Measurements from ENCODE around the gene CHCT1. TPM values are rescaled to one million over a fixed set of nuclear protein-coding genes. Genes with fewer than 3 reads are reported as not detected.
"Not testable (repeated sequence)": the region's sequence is repeated elsewhere in the genome, so short reads cannot be mapped to it uniquely, and the experiment has no call there.

Gene CHCT1
- polyA plus RNA-seq (ENCODE audit: insufficient read length): 0.15 TPM
- long read RNA-seq, donor 1: 0 reads
- long read RNA-seq, donor 2, partial matches to known transcripts: 10 of 10 reads
- long read RNA-seq, donor 2, other reads (novel, unspliced or antisense): 0 of 10 reads
- long read RNA-seq, donor 3: 0 reads
- long read RNA-seq, donor 4: 0 reads
- long read RNA-seq, donor 5: 0 reads
- long read RNA-seq, donor 6: 0 reads
- long read RNA-seq, donor 7, partial matches to known transcripts: 12 of 12 reads
- long read RNA-seq, donor 7, other reads (novel, unspliced or antisense): 0 of 12 reads
- long read RNA-seq, donor 8: 0 reads

- no peak for DNase-seq
Observed at GRCh38 chr17:60422162-60422665, at the start of gene CHCT1. Gene CHCT1, plus strand, starts transcription at chr17:60422489. Its CDS starts 104 bp downstream, at chr17:60422593.

DNA sequence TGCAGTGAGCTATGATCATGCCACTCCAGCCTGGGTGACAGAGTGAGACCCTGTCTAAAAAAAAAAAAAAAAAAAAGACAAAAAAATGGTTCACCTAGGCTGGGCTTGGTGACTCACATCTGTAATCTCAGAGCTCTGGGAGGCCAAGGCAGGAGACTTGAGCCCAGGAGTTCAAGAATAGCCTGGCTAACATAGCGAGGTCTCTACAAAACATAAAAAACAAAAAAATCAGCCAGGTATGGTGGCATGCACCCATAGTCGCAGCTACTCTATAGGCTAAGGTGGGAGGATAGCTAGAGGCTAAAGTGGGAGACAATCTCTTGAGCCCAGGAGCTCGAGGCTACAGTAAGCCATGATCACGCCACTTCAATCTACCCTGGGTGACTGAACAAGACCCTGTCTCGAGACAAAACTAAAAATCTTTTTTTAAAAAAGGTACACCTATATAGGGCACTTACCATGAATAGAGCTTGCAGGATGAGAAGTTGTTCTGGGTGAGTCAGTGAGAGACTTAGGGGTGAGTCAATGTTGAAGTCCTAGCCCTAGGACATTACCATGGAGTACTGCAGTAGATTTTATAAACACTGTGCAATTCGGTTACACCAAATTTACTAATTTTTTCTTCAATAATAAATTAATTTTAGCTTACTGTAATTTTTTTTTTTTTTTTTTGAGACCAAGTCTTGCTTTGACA lies 49.4 kb upstream of the CHCT1 start:
- DNase-seq: no peak

GRCh38 chr17:60378187-60378586 lies 44.1 kb upstream of the CHCT1 start:
- DNase-seq: not testable (repeated sequence)

DNA sequence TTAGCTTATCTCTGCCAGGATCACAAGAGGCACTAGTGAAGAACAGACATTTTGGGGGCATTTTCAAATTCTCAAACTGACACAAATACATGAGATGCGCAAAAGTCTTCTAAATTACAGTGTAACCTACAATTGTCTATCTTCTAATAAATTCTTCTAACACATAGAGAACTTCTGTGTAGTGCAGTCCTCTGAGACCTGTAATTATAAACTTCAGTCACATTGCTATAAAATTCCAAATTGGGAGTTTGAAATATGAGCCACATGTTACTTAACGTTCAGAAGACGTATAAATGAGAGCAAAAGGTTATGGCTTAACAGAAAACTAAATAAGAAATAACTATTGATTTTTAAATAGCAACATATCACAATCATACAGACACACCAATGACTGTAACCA lies 42.8 kb upstream of the CHCT1 start:
- not testable (repeated sequence) for DNase-seq

DNA sequence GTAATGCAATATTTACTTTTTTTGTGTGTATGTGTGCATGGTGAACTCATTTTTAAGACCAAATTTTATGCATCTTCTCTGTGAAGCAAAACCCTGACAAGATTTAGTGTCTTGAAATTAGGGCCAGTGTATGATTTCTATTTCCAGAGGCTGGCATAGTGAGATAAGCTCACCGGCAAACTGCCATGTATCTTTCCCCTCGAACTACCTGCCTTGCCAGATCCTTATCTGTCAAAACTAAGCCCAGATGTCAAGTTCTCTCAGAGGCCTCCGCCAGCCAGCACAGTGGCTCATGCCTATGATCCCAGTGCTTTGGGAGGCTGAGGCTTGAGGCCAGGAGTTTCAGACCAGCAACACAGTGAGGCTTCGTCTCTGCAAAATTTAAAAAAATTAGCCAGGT lies 40.3 kb upstream of the CHCT1 start:
- no peak for DNase-seq

DNA sequence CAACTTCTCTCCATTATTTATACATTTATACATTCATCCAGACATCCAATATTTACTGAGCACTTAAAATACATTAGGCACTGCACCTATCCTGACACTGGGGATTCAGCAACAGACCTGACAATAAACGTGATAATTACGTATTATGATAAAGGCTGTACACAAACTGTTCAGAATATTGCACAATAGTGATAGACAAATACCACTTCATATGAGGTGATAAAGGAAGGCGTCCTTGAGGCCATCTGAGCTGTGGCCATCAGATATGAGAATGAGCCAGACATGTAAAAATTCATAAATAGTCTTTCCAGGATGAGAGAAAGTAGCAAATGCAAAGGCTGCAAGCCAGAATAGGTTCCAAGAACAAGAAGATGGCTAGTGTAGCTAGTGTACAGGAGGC lies 38.9 kb upstream of the CHCT1 start:
- no peak for DNase-seq

GRCh38 chr17:60384921-60385320 lies 37.4 kb upstream of the CHCT1 start:
- DNase-seq: not testable (repeated sequence)

- no peak for DNase-seq
Observed at GRCh38 chr17:60386147-60387058, 35.9 kb upstream of the CHCT1 start.

- no peak for DNase-seq
Observed at GRCh38 chr17:60387666-60388065, 34.6 kb upstream of the CHCT1 start.

GRCh38 chr17:60388742-60389141 lies 33.5 kb upstream of the CHCT1 start:
- DNase-seq: no peak

DNA sequence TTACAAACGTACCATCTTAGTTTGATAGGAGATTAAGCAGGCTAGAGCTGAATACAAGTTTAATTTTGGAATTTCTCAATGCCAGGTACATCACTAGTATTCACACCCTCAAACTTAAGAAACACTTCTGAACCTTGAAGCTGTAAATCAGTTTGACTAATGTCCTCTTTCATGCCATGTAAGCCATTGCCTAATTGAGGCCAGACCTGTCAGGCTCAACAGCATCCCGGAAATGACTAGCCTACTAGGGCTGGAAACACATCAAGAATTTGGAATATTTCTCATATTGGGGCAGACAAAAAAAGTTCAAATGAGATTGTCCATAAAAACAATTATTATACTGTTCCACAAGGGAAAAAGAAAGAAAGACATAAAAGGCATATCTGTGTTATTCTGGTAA lies 32.1 kb upstream of the CHCT1 start:
- no peak for DNase-seq

GRCh38 chr17:60390925-60391470 lies 31.3 kb upstream of the CHCT1 start:
- DNase-seq: no peak

GRCh38 chr17:60391471-60392041 lies 30.7 kb upstream of the CHCT1 start:
- peak; percentile 73 for DNase-seq

GRCh38 chr17:60392042-60392844 lies 30.0 kb upstream of the CHCT1 start, which contains the start of gene USP32:
Gene USP32, minus strand, starts transcription at chr17:60392133. Its CDS starts 194 bp downstream, at chr17:60391939.
- peak; percentile 95 for DNase-seq

- DNase-seq: peak; percentile 72
Observed at GRCh38 chr17:60392845-60393702, 29.2 kb upstream of the CHCT1 start.

GRCh38 chr17:60393840-60394723 lies 28.2 kb upstream of the CHCT1 start:
- DNase-seq: no peak

DNA sequence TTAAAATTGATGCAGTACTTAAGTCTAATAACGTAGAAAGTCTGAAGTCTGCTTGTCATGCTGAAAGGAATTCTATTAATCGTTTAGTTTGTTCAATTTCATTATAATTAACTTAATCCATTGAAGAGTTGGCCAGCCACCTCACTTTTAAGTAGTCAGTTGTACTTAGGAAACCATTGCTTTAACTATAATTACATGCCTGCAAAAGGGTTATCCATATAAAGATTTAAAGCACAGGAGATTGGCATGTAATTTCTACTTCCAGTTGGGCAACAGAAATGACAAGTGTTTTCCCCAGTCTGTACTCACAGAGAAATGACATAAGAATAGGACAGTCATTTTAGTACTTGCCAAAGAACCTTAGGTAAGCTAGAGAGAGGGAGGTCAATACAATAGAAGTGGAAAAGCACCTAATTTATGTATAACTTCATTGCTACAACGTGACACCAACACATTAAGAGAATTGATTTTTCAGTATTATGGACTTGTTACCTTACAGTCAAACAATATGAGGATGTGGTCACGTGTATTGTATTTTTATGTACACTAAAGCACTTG lies 26.7 kb upstream of the CHCT1 start:
- no peak for DNase-seq

- DNase-seq: no peak
Observed at GRCh38 chr17:60396412-60396811, 25.9 kb upstream of the CHCT1 start.
